GM19328 (cell line): ENCODE results near the gene DKKL1.

Source experiments
- ATAC-seq: cut with Tn5 transposase; IDR thresholded peaks from one replicate; pipeline ENCODE4 v1.9.1; 2021; ENCODE audit warnings: mild to moderate bottlenecking, moderate library complexity; ENCODE audit not compliant: unreplicated experiment

DKKL1 gene

GRCh38 chr19:49337267-49338022, 26.2 kb upstream of the DKKL1 start:
- no peak for ATAC-seq

GRCh38 chr19:49338023-49338677, 25.5 kb upstream of the DKKL1 start:
- no peak for ATAC-seq

- no peak for ATAC-seq
Observed at GRCh38 chr19:49338691-49339300, 24.9 kb upstream of the DKKL1 start.

GRCh38 chr19:49339301-49340068, 24.2 kb upstream of the DKKL1 start:
- no peak for ATAC-seq

- ATAC-seq: peak; percentile 66
Observed at GRCh38 chr19:49340069-49340864, 23.4 kb upstream of the DKKL1 start.

- no peak for ATAC-seq
Observed at GRCh38 chr19:49340865-49341718, 22.6 kb upstream of the DKKL1 start.

- no peak for ATAC-seq
Observed at GRCh38 chr19:49342291-49342721, 21.4 kb upstream of the DKKL1 start.

GRCh38 chr19:49343123-49343522, 20.6 kb upstream of the DKKL1 start:
- ATAC-seq: no peak

GRCh38 chr19:49344505-49345423, 18.9 kb upstream of the DKKL1 start:
- ATAC-seq: no peak

- ATAC-seq: no peak
Observed at GRCh38 chr19:49347191-49347590, 16.5 kb upstream of the DKKL1 start.

GRCh38 chr19:49347835-49348234, 15.8 kb upstream of the DKKL1 start:
- no peak for ATAC-seq

GRCh38 chr19:49348305-49349189, 15.1 kb upstream of the DKKL1 start:
- no peak for ATAC-seq

- no peak for ATAC-seq
Observed at GRCh38 chr19:49349567-49349966, 14.1 kb upstream of the DKKL1 start.

GRCh38 chr19:49355909-49356353, 7.7 kb upstream of the DKKL1 start:
- no peak for ATAC-seq

- no peak for ATAC-seq
Observed at GRCh38 chr19:49356382-49356781, 7.3 kb upstream of the DKKL1 start.

GRCh38 chr19:49357186-49357585, 6.5 kb upstream of the DKKL1 start:
- ATAC-seq: no peak
